Subcutaneous abdominal adipose tissue (tissue), 5 donors: ENCODE results near the gene GSDME.

Experiments
- H3K27ac ChIP-seq: one replicate; pipeline ENCODE4 v1.7.0; 2013; ENCODE audit warnings: low read depth, mild to moderate bottlenecking, inconsistent platforms, low read length, moderate library complexity
- H3K27me3 ChIP-seq, 5 donors: one replicate each; pipeline ENCODE4 v1.7.0; 2013; ENCODE audit warnings: low read length in 5 of 5, inconsistent platforms in 1 of 5; ENCODE audit not compliant: control insufficient read depth in 5 of 5, insufficient read depth in 4 of 5
- H3K36me3 ChIP-seq, 5 donors: one replicate each; pipeline ENCODE4 v1.7.0; 2013; ENCODE audit warnings: low read length in 5 of 5; ENCODE audit not compliant: control insufficient read depth in 5 of 5, insufficient read depth in 5 of 5
- H3K4me1 ChIP-seq, 5 donors: one replicate each; pipeline ENCODE4 v1.7.0; 2013; ENCODE audit warnings: low read length in 5 of 5, mild to moderate bottlenecking in 3 of 5, moderate library complexity in 1 of 5; ENCODE audit not compliant: control insufficient read depth in 5 of 5, insufficient read depth in 5 of 5
- H3K4me3 ChIP-seq, 5 donors: one replicate each; pipeline ENCODE4 v1.7.0; 2013; ENCODE audit warnings: low read length in 5 of 5, low read depth in 1 of 5
- H3K9ac ChIP-seq, 5 donors: one replicate each; pipeline ENCODE4 v1.7.0; 2013; ENCODE audit warnings: low read length in 5 of 5, mild to moderate bottlenecking in 4 of 5, moderate library complexity in 3 of 5
- H3K9me3 ChIP-seq, 5 donors: one replicate each; pipeline ENCODE4 v1.7.0; 2013; ENCODE audit warnings: low read length in 5 of 5; ENCODE audit not compliant: control insufficient read depth in 5 of 5
- donor health status: healthy.
- donor health status: healthy.
- donor health status: healthy.
- donor health status: healthy.
- donor health status: healthy.

The GSDME gene

GRCh38 chr7:24733414-24734060 is 23.7 kb downstream of the GSDME start:
- Histone ChIP-seq H3K9me3 (peaks cover 0 to 3% (median under 1%) of the 10 kb centered on the region in 5 donors), H3K36me3 (no peaks in the 10 kb centered on the region), H3K4me3 (no peak overlapping the region), H3K4me1 (peaks cover 5 to 33% (median 28%) of the 10 kb centered on the region in 5 donors), H3K27ac (no peak overlapping the region), H3K9ac (no peak overlapping the region), H3K27me3 (no peaks in the 10 kb centered on the region)

DNA sequence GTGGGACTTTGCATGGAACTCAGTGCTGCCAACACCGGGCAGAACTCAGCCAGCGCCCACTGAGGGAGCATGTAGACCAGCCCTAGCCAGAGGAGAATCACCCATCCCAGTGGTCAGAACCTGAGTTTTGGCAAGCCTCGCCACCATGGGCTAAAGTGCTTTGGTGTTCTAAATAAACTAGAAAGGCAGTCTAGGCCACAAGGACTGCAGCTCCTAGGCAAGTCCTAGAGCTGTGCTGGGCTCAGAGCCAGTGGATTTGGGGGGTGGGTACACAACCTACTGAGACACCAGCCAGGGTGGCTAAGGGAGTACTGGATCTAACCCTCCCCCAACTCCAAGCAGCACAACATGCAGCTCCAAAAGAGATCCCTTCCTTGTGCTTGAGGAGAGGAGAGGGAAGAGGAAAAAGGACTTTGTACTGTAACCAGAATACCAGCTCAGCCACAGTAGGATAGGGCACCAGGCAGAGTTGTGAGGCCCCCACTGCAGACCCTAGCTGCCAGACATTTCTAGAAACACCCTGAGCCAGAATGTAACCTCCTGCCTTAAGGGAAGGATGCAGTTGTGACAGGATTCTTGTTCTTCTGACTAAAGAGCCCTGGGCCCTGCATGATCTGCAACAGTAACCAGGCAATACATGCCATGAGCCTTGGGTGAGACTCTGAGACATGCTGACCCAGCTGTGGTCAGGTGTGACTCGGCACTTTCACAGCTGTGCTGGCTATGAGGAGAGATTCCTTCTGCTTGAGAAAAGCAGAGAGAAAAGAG is 24.4 kb downstream of the GSDME start:
- no peaks in the 10 kb centered on the region for H3K9me3 ChIP-seq
- no peak overlapping the region for H3K4me3 ChIP-seq
- no peak overlapping the region for H3K27ac ChIP-seq
- peaks cover 5 to 38% (median 30%) of the 10 kb centered on the region in 5 donors for H3K4me1 ChIP-seq
- H3K27me3 ChIP-seq, result no peaks in the 10 kb centered on the region
- H3K9ac ChIP-seq, result no peak overlapping the region
- no peaks in the 10 kb centered on the region for H3K36me3 ChIP-seq

- Histone ChIP-seq H3K4me1 (peaks cover 6 to 47% (median 40%) of the 10 kb centered on the region in 5 donors), H3K9me3 (no peaks in the 10 kb centered on the region), H3K36me3 (no peaks in the 10 kb centered on the region), H3K27me3 (no peaks in the 10 kb centered on the region), H3K27ac (no peak overlapping the region), H3K9ac (no peak overlapping the region), H3K4me3 (no peak overlapping the region)
Measured at GRCh38 chr7:24731313-24731712, 26.0 kb downstream of the GSDME start.

DNA sequence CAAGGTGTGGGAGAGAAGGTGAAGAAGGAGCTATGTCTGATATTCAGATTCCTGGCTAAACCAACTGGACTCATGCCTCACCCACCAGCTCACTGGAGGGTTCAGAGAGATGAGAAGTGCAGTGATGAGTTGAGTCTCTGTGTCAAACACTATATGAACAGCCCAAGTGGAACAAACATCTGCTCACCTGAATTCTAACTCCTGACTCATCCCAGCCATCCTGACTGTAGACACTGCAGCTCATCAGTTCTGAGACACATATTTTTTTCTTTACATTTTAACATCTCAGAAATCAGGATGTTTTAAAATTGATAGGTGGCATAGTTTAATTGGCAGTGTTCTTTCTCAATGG is 27.3 kb downstream of the GSDME start:
- H3K9me3 ChIP-seq, result no peaks in the 10 kb centered on the region
- no peak overlapping the region for H3K27ac ChIP-seq
- no peaks in the 10 kb centered on the region for H3K27me3 ChIP-seq
- peaks cover 6 to 46% (median 40%) of the 10 kb centered on the region in 5 donors for H3K4me1 ChIP-seq
- no peak overlapping the region for H3K9ac ChIP-seq
- no peaks in the 10 kb centered on the region for H3K36me3 ChIP-seq
- no peak overlapping the region for H3K4me3 ChIP-seq

DNA sequence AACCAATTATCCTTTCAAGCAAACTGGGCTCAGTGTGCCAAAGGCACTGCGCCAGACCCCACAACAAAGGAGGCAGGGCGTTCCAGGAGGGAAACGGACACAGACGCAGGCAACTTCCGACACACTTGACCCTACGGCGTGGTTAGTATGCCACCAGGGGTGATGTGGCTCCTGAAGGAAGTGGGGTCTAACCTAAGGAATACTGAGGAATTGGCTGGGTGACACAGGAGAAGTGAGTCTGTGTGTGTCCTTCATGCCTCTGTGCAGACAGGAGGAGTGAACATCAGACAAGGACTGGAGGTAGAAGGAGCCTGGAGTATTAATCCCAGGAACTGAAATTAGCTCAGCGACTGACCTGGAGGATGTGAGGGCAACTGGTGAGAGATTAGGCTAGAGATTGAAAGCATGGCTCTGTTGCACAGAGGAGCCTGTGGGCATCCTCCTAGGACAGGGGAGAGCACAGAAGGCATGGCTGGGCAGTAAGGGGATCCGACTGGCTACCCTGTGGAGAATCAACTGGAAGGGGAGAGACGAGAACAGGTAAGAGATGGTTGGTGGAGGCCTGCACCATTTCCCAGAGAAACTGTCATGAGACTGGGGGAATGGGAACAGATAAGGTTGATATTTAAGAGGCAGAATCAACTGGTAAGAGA is 27.8 kb downstream of the GSDME start:
- H3K9ac ChIP-seq, result no peak overlapping the region
- peak overlapping the region in 3 of 5 donors; percentile 8 to 36 (median 11) for H3K4me3 ChIP-seq
- H3K27ac ChIP-seq, result no peak overlapping the region
- no peaks in the 10 kb centered on the region for H3K36me3 ChIP-seq
- H3K4me1 ChIP-seq, result peaks cover 6 to 42% (median 37%) of the 10 kb centered on the region in 5 donors
- H3K9me3 ChIP-seq, result no peaks in the 10 kb centered on the region
- H3K27me3 ChIP-seq, result no peaks in the 10 kb centered on the region

DNA sequence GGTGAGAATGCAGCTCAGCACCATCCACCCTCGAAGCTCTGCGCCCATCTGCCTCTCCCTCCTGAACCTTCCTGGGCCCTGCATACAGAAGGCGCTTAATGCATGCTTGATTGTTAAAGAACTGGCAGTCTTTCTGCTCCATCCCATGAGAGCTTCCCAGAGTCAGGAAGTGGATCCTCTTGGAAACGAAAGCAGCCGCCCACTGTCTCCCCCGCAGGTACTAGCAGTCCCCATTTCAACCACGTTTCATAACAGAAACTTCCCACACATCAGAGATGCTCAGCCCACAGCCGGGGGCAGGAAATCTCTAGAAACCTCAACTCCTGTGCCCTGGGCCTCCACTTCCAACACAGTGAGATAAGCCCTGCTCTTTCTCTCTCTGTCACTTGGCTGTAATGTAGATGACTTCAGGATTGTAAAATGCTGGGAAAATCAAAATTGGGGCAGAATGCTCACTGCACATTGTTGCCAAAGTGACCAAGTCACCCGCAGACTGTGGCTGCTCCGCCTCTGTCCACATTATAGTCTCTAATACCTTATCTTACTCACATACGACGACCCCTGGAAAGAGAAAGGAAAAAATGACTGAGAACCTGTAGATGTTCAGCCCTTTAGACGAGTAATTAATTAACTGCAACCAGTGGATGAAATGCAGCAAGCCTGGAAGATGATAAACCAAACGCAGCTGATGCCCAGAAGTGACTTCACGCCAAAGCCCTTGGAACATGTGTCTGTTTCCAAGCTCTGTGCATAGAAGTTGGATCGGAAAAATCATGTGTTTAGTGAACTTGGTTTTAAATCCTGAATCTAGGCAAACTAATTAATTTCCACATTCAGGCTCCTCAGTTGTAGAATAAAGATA is 28.5 kb downstream of the GSDME start:
- Histone ChIP-seq H3K9me3 (no peaks in the 10 kb centered on the region), H3K4me3 (peak overlapping the region in 2 of 5 donors; percentile 8 to 36), H3K9ac (no peak overlapping the region)

GRCh38 chr7:24728121-24728500 is 29.2 kb downstream of the GSDME start:
- Histone ChIP-seq H3K9me3 (no peaks in the 10 kb centered on the region), H3K9ac (no peak overlapping the region), H3K36me3 (no peaks in the 10 kb centered on the region), H3K27ac (no peak overlapping the region), H3K4me3 (no peak overlapping the region), H3K27me3 (no peaks in the 10 kb centered on the region), H3K4me1 (peaks cover 4 to 30% (median 25%) of the 10 kb centered on the region in 5 donors)

More for the DNA sequence above, 28.5 kb downstream of the GSDME start:
- Histone ChIP-seq H3K27me3 (no peaks in the 10 kb centered on the region), H3K27ac (no peak overlapping the region), H3K36me3 (no peaks in the 10 kb centered on the region), H3K4me1 (peaks cover 6 to 36% (median 31%) of the 10 kb centered on the region in 5 donors)

- Histone ChIP-seq H3K36me3 (no peaks in the 10 kb centered on the region), H3K9ac (no peak overlapping the region), H3K9me3 (no peaks in the 10 kb centered on the region), H3K27ac (no peak overlapping the region), H3K4me1 (peaks cover 4 to 26% (median 23%) of the 10 kb centered on the region in 5 donors), H3K4me3 (no peak overlapping the region), H3K27me3 (no peaks in the 10 kb centered on the region)
Measured at GRCh38 chr7:24727154-24728120, 29.8 kb downstream of the GSDME start.
